Epidermal melanocyte (primary cell): ENCODE measurements around the gene PRDX2.
A peak's percentile ranks its signal among the peaks of the same experiment; 100 is the strongest.

Experiments
- DNase-seq: peaks from one replicate; pipeline ENCODE4 v3.0.0; 2011; ENCODE audit warnings: low spot score; ENCODE audit not compliant: insufficient read length

The PRDX2 gene

DNA sequence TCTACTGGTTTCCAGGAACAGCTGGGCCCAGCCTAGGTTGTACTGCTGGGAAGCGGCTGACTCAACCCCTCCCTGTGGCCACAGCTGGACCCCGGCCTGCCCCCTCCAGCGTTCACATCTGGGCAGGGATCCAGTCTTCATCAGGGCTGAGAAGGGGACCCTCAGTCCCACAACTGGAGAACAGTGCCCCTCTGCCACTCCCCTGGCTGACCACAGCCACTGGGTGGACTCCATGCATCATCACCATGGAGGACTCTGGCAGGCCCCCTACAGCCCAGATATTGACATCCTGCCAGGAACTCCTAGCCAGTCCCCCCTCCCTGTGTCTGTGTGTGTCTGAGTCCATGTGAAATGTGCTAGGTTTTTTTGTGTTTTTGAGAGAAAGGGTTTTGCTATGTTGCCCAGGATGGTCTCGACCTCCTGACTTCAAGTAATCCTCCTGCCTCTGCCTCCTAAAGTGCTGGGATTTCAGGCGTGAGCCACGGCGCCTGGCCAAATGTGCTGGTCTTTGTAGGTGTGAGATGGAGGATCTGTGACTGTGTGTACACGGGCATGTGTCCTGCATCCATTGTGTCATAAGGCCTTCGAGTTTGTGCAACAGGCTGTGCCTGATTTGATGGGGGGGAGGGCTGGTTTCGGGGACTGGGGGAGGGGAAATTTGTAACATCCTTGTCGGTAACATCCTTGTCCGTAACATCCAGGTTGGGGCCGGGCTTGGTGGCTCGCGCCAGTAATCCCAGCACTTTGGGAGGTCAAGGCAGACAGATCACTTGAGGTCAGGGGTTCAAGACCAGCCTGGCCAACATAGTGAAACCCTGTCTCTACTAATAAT, 22.2 kb downstream of the PRDX2 start:
- DNase-seq, result no peak

DNA sequence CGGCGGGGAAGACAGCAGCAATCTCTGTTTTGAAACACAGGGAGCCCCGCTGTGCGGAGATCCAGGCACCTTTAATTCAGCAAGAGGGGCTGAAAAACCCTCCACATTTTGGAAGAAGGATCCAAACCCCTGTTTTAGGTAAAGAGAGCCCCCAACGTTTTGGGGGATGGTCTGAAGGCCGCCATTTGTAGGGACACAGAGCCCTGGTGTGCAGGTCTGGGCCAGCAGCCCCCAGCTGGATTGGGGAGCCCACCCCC, 22.8 kb downstream of the PRDX2 start:
- no peak for DNase-seq

DNA sequence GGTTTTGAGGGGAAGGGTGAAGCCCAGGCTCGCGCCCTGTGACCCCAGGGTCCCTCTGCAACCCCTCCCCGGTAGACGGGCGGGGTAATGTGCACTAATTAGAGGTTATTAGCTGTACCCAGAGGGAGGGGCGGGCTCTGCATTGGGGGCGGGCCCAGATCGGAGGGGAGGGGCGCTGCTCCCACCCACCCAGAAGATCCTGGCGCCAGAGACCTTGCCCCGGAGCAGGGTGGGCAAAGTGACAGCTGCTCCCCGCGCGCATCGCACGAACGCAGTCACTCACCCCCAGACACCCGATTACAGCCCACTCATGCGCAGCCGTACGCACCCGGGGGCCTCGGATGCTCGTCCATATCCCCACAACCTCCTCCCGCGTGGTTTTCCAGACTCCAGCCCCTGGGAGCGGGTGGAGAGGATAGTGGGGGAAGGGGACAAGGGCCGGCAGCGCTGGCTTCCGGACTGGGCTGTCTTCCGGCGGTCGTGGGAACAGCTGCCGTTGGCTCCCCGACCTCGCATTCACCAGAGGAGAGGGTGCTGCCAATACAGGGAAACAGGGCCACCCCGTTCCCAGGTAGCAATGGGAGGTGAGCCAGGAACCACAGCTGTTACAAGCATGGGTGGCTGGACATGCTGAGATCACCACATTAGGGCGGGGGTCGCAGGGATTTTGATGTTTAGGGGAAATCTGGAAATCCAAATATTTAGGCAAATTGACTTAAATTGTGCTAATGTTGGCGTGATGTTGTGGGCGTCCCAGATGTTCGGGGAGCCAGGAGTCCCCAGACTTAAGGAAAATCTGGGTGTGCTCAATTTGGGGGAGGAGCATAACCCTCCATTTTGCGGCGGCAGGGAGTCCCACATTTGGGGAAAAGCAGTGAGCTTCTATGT, 23.3 kb downstream of the PRDX2 start:
- DNase-seq, result no peak

DNA sequence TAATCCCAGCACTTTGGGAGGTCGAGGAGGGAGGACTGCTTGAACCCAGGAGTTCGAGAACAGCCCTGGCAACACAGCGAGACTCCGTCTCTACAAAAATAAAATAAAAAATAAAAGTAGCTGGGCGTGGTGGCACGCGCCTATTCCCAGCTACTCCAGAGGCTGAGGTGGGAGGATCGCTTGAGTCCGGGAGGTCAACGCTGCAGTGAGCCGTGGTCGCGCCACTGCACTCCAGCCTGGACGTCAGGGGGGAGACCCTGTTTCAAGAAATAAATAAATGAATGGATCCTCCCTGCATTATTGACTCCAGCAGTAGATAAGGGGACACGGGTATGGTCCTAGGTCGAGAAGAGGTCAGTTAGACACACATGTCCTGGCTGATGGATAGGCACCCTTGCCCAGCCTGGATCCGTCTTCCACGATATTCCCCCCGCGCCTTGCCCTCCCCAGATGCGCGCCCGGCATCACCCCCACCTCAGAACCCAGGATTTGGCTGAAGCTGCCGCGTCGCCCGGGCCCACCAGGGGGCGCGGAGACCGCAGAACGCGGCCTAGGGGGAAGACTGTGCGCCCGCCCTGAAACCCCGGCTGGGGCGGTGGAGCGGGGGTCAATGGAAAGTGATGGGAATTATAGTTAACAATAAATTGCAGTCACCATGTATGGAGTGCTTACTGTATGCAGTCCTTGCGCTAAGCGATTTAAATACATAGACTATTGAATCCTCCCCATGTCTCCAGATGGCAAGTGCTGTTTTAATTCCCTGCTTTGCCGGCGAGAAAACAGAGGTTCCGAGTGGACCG, 24.2 kb downstream of the PRDX2 start:
- DNase-seq, result peak; percentile 84

DNA sequence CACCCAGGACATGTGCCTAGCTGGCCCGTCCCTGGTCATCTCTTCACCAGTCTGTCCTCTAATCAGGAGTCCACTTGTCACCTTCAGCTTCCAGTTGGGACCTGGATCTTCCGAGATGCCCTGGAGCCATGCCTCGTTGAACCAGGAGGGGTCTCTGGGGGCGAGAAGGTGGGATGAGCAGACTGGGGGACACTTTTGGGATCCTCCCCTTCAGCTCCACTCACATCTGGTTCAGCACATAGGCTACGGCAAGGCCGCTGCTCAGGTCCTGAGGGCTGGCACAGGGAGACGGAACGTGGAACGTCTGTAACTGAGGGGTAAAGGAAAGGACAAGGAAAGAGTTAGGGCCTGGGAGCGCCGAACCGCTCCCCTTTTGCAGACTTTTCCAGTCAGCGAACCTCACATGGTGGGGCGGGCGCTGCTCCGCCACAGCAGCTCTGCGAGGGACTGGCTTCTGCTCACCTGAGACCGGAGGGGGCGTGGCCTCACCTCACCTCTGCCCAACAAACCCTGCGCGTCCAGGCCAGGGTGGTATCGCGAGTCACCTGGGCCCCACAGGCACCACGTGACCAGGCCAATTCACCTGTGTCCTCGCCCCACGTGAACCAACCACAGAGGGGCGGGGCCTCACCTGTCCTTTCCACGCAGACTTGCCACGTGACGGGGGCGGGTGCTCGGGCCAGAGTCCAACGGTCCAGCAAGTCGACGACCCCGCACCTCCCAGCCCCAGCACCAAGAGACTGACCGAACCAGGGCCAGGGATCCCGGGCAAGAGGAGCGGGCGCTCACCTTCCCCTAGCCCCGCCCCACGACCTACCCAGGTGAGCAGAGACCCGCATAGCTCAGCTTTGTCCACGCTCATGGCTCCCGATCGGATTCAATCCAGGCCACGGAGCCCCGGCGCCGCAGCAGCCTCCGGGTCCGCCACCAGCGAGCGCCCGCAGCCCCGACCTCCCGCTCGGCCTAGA, 26.7 kb downstream of the PRDX2 start, which contains the start of gene HOOK2:
HOOK2 (minus strand) TSS at position 965 of the 968 bp plus-strand sequence; CDS start at position 862, 103 bp downstream.
- DNase-seq, result no peak

DNA sequence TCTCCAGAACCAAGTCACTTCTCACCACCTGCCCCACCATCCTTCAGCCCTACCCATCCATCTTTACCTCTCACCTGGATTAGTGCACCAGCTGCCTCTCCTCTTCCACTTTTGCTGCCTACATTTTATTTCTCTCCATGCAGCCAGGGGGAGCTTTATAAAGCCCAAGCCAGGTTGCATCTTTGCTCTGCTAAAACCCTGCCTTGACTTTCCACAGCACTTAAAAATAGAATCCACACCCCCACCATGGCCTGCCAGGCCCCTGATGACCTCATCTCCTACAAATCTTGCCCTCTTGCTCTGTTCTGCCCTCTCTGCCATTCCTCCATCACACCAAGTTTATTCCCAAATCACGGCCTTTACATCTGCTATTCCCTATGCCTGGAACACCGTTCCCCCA, 28.0 kb downstream of the PRDX2 start:
- DNase-seq, result no peak

DNA sequence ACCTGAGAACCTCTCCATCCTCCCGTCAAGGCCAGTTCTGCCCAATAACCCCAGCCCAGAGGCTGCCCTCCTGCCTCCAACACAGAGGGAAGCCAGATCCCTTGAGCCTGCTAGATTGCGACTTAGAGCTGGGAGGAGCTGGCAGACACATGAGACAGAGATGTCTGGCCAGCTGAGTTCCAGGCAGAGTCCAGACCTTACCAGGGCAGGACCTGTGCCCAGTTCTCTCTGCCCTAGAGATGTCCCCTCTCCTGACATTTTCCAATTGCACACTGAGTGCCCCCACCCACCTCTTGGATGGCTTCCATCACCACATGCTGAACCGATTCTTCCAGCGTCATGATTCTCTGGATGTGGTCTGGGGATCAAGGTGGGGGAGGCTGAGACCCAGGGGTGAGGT, 29.3 kb downstream of the PRDX2 start:
- DNase-seq, result no peak

DNA sequence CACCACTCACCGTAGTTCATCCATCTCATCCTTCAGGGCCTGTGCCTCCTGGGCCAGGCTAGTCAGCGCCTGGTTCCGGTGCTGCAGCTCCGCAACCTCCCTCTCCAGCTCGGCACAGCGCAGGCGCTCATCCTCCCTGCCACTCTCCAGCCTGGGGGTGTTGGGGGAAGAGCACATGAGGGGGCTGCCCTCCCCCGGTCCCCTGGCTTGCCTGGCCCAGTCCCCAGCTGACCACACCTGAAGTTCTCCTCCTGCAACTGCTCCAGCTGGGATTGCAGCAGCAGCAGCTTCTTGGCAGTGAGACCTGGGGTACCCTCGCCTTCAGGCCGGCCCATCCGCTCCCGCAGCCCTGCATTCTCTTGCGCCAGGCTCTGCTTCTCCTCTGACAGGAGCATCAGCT, 30.7 kb downstream of the PRDX2 start:
- no peak for DNase-seq

DNA sequence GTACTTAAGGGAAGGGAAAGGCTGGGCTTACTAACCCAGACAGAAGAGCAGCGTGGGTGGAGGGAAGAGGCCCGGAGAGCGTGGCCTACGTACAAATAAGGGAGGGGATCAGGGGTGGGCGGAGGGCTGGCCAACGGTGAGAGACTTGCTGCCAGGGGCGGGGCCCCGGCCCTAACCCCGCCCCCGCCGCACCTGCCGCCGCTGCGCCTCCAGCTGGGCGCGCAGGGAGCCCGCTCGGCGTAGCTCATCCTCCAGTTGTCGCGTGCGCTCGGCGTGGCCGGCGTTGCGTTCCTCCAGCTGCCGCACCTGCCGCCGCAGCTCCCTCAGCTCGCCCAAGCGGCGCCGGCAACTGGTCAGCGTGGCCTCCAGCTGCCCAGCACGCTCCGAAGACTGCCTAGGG, 31.9 kb downstream of the PRDX2 start:
- no peak for DNase-seq

DNA sequence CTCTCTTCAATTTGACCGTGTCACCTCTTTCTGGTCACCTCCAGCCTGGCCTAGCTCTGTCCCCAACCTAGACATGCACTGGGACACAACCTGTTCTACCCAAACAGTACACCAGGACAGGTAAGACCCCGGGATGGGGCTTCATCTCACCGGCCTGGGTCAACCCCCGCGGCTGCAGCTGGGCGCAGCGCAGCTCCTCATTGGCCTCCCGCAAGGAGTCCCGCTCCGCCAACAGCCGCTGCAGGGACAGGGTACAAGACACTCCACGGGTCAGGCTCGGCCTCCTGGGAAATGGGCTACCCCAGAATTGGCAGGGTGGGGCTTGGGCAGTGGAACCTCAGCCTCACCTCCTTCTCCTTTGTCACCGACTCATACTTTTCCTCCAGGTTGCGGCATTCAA, 33.9 kb downstream of the PRDX2 start:
- DNase-seq, result no peak

DNA sequence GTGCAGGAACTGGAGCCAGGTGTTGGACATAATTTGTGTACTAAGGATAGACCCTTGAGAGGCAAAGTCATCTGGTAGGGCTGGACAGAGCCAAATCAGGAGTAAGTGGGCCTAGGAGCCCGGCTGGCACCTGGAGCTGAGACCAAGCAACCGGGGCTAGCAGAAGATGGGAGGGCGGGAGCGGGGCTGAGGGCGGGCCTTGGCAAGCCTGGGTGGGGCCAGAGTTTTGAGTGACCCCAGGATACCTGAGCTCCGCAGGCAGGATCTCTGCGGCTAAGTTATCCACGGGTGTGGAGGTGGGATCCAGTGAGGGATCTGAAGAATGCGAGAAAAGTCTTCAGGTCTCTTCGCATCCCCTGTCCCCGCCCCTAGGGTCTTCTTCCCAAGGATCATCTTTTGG, 34.5 kb downstream of the PRDX2 start:
- DNase-seq, result no peak

DNA sequence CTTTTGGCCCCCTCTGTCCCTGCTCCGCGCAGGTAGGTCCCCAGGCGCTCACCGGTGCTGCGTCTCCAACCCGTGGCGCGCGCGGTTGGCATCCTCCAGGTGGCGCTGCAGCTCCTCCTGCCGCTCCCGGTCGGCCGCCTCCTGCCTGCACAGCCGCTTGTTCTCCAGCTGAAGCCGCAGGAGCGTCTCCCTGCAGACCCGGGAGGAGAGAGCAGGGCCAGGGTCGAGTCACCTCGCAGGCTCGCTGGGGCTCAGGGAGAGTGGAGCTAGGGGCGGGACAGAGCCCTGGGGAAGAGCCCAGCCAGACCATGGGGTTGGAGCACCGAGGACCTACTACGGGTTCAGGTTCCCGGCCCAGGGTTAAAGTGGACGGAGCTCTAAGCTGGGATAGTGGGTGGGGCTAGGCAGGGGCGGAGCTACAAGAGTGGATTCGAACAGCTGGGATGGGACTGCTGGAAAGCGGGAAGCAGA, 35.5 kb downstream of the PRDX2 start:
- DNase-seq, result peak; percentile 87

DNA sequence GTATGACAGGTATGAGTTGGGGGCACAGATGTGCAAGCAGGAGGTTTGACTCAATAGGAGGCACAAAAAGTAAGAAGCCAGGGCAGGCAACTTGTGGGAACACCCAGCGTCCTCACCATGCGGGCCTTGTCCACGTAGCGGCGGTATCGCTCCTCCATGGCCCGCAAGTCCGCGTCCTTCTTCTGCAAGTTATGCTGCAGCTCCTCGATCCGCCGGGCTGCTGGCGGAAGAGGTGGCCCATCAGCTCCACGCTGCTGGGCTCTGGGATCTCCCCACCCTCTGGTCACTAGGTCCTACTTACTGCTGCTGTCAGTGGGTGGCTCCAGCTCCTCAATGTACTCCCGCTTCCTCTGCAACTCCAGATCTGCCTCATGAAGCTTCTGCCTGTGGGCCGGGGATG, 36.9 kb downstream of the PRDX2 start:
- DNase-seq, result no peak

DNA sequence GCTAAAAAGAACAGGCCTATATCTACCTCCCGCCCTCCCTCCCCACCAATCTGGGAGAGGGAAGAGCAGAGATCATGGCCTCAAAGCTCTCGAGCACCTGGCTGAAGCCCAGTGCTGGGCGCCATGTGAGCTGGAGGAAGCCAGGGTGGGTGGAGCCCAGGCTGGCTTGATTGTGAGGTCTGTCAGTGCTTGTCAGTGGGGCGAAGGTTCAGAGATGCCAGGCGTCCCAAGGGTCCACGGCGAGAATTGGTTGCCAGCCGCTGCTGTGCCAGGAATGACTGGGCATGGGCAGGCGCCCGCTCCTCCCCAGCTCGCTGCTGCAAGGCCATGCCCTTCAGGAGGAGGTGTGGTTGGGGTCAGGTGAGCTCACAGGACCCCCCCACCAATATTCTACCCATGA, 38.5 kb downstream of the PRDX2 start:
- DNase-seq, result no peak

DNA sequence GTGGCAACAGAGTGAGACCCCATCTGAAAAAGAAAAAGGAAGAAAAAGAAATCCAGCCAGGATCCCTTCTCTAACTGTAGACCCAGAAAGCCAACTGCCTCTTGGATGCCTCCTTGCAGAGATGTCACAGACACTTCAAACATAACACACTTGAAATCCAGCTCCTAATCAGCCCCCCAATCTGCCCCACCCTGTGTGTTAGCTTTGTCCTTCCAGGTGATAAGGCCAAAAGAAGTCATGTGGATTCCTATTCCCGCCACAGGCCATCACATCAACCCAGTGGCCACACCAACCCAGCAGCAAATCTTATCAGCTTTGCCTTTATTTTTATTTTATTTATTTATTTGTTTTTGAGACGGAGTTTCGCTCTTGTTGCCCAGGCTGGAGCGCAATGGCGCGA, 41.9 kb downstream of the PRDX2 start:
- DNase-seq, result no peak

DNA sequence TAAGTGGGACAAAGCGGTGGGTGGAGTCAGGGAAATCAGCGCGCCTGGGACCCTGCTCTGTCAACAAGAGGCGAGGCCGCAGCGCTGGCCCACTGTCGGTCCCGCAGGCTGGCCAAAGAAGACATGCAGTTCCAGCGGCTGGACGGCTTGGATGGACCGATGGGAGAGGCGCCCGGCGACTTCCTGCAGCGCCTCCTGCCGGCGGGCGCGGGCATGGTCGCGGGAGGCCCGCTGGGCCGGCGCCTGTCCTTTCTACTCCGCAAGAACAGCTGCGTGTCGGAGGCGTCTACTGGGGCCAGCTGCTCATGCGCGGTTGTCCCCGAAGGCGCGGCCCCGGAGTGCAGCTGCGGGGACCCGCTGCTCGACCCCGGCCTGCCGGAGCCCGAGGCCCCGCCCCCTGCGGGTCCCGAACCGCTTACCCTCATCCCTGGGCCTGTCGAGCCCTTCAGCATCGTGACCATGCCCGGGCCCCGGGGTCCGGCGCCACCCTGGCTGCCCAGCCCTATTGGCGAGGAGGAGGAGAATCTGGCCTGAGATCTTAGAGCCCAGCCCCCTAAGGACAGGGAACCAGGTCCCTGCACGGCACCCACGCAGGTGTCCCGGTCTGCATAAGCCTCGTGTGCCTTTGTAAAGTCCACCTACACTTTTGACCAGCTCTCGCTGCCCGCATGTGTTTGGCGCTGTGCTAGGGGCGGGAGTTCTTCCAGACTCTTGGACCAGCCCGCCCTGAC, 43.9 kb downstream of the PRDX2 start:
- peak; percentile 89 for DNase-seq

DNA sequence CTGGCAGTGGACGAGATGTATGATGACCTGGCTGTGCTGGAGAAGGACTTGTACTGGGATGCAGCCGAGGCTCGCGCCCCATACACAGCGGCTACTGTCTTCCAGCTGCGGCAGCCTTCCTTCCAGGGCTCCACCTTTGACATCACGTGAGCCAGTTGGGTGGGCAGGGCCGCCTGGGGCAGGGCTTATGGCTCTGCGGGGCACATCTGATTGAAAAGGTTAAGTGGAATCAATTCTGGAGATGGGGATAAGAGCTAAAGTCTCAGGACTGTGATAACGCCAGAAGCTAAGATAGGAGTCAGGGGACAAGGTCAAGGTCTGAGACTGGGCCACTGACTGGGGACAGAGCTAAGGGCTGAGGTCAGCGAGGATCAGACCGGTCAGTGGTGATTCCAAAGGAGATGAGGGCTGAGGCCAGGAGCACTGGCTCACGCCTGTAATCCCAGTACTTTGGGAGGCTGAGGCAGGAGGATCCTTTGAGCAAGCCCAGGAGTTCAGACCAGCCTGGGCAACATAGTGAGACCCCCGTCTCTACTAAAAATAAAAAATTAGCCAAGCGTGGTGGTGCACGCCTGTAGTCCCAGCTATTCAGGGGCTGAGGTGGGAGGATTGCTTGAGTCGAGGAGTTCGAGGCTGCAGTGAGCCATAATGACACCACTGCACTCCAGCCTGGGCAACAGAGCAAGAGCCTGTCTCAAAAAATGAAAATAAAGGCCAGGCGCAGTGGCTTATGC, 45.3 kb downstream of the PRDX2 start:
- DNase-seq, result no peak

DNA sequence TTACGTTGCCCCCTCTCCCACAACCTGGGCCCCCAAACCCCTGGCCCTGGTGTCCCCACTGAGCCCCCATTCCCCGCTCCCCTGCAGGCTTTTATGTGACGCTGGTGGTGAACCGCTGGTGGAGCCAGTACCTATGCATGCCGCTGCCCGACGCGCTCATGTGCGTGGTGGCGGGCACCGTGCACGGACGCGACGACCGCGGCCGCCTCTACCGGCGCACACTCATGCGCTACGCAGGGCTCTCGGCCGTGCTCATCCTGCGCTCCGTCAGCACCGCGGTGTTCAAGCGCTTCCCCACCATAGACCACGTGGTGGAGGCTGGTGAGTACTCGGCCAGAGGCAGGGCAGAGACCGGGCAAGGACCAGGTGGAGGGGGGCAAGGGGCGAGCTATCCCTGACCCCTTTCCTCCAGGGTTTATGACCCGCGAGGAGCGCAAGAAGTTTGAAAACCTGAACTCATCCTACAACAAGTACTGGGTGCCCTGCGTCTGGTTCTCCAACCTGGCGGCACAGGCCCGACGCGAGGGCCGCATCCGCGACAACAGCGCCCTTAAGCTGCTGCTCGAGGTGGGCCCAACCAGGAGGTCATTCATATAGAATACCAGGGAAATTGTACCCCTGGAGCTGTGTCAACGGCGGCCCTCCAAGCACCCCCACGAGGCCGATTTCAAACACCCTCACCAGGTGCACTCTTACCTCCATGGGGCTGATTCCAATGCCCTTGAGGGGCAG, 47.0 kb downstream of the PRDX2 start:
- no peak for DNase-seq
